GM10266 (cell line): ENCODE results near the gene UBE2D1.

Experiments used
- DNase-seq: peaks from one replicate; pipeline ENCODE4 v3.0.0; 2012; ENCODE audit errors: extremely low spot score
- TF ChIP-seq, protein P1 (sequence below): IDR thresholded peaks from 2 replicates; pipeline ENCODE4 v1.5.1; 2012; ENCODE audit warnings: mild to moderate bottlenecking, low read depth; ENCODE audit not compliant: control insufficient read depth, insufficient read depth; ENCODE audit errors: missing control alignments

Gene UBE2D1

DNA sequence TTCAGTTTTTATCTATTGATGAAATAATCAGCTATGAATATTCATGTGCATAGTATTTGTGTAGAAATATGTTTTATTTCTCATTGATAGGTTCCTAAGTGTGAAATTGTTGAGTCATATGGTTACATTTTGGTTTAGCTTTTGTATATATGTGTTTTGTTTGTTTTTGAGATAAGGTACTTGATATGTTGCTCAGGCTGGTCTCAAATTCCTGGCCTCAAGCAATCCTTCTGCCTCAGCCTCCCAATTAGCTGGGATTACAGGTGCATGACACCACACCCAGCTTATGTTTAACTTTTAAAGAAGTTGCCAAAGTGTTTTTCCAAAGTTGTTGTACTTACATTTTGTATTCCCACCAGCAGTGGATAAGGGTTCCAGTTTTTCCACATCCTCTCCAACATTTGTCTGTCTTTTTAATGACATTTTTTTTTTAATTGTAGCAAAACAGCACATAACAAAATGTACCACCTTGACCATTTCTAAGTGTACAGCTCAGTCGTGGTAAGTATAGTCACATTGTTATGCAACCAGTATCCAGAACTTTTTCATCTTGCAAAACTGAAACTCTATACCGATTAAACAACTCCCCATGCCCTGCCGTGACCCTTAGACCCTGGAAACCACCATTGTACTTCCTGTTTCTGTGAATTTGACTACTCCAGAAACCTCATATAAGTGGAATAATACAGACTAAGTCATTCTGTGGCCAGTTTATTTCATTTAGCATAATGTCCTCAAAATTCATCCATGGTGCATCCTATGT is 12.6 kb upstream of the UBE2D1 start:
- TF ChIP-seq, protein P1, sequence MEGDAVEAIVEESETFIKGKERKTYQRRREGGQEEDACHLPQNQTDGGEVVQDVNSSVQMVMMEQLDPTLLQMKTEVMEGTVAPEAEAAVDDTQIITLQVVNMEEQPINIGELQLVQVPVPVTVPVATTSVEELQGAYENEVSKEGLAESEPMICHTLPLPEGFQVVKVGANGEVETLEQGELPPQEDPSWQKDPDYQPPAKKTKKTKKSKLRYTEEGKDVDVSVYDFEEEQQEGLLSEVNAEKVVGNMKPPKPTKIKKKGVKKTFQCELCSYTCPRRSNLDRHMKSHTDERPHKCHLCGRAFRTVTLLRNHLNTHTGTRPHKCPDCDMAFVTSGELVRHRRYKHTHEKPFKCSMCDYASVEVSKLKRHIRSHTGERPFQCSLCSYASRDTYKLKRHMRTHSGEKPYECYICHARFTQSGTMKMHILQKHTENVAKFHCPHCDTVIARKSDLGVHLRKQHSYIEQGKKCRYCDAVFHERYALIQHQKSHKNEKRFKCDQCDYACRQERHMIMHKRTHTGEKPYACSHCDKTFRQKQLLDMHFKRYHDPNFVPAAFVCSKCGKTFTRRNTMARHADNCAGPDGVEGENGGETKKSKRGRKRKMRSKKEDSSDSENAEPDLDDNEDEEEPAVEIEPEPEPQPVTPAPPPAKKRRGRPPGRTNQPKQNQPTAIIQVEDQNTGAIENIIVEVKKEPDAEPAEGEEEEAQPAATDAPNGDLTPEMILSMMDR = no peak
- DNase-seq = no peak

DNA sequence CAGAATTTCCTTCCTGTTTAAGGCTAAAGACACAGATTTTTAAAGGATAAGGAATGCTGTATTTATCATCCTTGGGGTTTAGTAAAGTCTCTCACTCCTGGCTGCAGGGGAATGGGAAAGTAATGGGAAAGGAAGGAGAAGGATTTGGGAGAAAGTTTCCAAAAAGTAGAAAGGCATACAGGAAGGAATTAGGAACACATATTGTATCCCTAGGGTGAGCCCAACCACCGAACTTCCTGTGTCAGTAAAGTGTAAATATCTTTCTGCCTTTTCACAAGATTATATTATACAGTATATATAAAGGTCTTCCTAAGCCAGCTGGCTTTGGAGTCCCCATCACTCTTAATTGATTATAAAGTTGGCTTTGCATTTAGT is 12.0 kb upstream of the UBE2D1 start:
- TF ChIP-seq, protein P1 = no peak

DNA sequence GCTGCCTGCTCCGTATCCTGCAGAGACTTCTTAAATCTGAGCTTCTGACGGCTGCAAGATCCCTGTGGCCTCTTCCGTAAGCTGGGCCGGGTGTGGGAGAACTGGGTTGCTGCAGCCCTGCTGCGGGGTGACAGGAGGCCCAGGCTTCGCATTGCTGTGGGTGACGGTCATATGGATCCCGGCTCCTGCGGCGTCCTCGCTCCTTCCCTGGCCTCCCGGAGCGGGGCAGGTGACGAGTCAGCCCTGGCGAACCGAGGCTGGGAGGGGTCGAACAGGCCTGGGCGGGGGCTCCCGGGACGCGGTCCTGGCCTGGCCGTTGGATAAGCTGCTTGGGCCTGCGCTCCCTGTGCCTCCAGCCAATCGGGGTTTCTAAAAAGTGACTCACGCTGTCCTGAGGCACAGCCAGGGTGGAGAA is 7.8 kb upstream of the UBE2D1 start:
- DNase-seq = no peak
- TF ChIP-seq, protein P1 = no peak

More for the DNA sequence above, 12.0 kb upstream of the UBE2D1 start:
- DNase-seq = no peak

DNA sequence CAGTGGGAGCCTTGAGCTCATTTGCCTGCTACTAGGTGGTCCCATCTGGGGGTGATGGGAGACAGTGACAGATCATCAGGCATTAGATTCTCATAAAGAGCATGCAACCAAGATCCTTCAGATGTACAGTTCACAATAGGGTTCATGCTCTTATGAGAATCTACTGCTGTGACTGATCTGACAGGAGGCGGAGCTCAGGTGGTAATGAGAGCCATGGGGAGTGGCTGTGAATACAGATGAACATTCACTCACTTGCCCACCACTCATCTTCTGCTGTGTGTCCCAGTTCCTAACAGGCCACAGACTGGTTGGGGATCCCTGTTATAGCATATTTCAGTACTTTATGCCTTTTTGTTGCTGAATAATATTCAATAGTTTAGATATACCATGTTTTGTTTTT is 6.6 kb upstream of the UBE2D1 start:
- no peak for DNase-seq
- TF ChIP-seq, protein P1 = no peak

DNA sequence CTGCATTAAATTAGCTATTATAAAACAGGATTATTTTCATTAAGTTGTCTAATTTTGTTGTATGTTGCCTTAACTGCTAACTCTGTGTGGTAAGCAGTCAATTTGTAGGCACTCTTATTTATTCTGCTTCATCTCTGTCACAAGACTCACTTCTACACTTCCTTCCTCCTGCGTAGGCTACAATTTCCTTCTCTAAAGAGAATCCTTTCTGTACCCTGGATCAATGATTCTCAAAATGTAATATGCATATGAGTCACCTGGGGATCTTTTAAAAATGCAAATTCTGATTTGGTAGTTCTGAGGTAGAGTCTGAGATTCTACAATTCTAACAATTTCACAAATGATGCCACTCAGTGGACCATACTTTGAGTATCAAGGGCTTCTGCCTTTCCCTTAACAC is 4.4 kb upstream of the UBE2D1 start:
- TF ChIP-seq, protein P1 = no peak
- no peak for DNase-seq

DNA sequence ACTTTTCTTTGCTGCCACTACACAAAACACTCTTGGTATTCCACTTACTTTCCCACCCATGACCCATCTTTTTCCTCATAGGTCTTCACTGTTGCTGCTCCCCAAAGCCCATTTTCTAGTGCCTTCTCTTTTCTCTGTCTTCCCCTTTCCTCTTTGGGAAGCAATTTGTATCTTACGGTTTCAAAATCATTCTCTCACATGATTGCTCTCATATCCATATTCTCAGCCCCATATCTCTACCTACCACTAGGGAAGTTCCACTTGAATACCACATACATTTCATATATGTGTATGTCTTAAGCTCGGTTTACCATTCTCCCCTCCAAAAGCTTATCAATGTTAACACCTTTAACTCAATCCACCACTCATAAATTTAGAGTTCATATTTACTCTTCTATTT is 3.2 kb upstream of the UBE2D1 start:
- TF ChIP-seq, protein P1 = no peak
- no peak for DNase-seq

DNA sequence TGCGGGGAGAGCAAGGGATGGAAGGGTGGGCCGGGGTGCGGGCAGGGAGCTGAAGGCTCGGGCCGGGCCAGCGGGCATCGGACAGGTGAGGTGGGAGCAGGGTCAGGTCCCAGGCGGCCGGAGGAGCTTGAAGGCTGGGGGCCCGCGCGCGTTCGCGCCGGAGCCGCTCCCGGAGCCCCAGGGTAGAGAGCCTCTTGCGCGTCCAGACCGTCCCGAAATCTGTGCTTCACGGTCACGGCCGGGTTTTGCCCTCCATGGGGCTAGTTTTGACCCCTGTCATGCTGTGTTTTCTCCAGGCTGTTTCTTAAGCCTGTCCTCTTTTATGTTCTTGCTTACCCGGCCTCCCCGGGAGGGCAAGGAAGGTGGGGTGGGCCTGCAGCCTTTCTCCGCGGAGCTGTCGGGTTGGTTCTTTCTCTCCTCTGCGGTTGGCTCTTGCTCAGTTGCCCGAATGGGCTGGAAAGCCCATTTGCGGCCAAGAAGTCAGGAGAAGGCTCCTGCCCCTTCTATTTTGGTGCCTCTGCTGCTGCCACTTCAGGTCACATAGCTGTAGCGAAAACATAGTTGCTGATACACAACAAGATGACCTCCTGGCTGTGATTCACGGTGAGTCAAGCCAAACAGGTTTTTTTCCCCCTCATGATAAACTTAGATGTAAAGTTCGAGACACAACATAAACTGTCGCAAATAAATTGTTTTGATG is 650 bp downstream of the UBE2D1 start:
- peak; percentile 29 for DNase-seq

More for the DNA sequence above, 650 bp downstream of the UBE2D1 start:
- TF ChIP-seq, protein P1 = no peak
